GM12878 (cell line): ENCODE results near the gene NCLN. TPM values are rescaled to one million over a fixed set of nuclear protein-coding genes. Genes with fewer than 3 reads are reported as not detected.

Source experiments
- BCL11A ChIP-seq: IDR thresholded peaks from 2 replicates; pipeline ENCODE4 v1.6.1; 2011; ENCODE audit warnings: low read depth, low read length
- FOXM1 ChIP-seq: IDR thresholded peaks from 2 replicates; pipeline ENCODE4 v1.6.1; 2012; ENCODE audit warnings: low read depth, mild to moderate bottlenecking, inconsistent platforms, low read length, moderate library complexity
- POLR2AphosphoS2 ChIP-seq: IDR thresholded peaks from 2 replicates; pipeline ENCODE4 v1.6.1; 2011; ENCODE audit warnings: low read depth, mild to moderate bottlenecking, low read length, improper control_type of control experiment, moderate library complexity
- TAF1 ChIP-seq: IDR thresholded peaks from 2 replicates; pipeline ENCODE4 v1.6.1; 2011; ENCODE audit warnings: mild to moderate bottlenecking, low read depth, low read length, borderline replicate concordance
- ZNF217 ChIP-seq: fragments of 450-650 bp; IDR thresholded peaks from 2 replicates; pipeline ENCODE4 v1.6.1; 2017; ENCODE audit warnings: antibody characterized with exemption, mild to moderate bottlenecking
- polyA plus RNA-seq, 11 experiments: library from polyadenylated mRNA; depleted of rRNA in 4 of 11; unstranded in 6 of 11; stranded (reverse) in 5 of 11; fragments of >200 nt; fragmentation: Nextera tagmentation in 4 of 11; fragmentation: Illumina TruSeq in 1 of 11; extraction: Ambion mirVana in 4 of 11; extraction: Trizol in 1 of 11; gene quantifications; 1 replicate in 1 of 11; 2 replicates in 10 of 11; pipeline versions ENCODE4 v1.2.1 to v1.2.3, GENCODE V29; 2011 to 2016; ENCODE audit warnings: inconsistent platforms in 2 of 11, missing spikeins in 2 of 11, low read depth in 1 of 11
- total RNA-seq, 4 experiments: library from RNA; depleted of rRNA in 3 of 4; stranded (reverse); fragments of >200 nt in 3 of 4; fragmentation: Illumina TruSeq in 1 of 4; extraction: Trizol in 1 of 4; gene quantifications; 2 replicates each; pipeline versions ENCODE4 v1.2.1 to v1.2.3, GENCODE V29; 2013 to 2021
- TF ChIP-seq, protein P1 (sequence below): fragments of 450-650 bp; IDR thresholded peaks from 2 replicates; pipeline ENCODE4 v1.6.1; 2016; ENCODE audit warnings: mild to moderate bottlenecking, moderate library complexity, borderline replicate concordance
- TF ChIP-seq, protein P2 (sequence below): IDR thresholded peaks from 2 replicates; pipeline ENCODE4 v1.6.1; 2012; ENCODE audit warnings: low read length, inconsistent platforms
- TF ChIP-seq, protein P3 (sequence below): fragments of 450-650 bp; IDR thresholded peaks from 2 replicates; pipeline ENCODE4 v1.6.1; 2017; ENCODE audit warnings: low read depth, mild to moderate bottlenecking, moderate library complexity

Gene NCLN
- total and polyA plus RNA-seq, 10 of the 15 experiments (the other 5 are each of a cell fraction or from before 2014, with no cell fraction given): 2.2 to 79.1 (median 36.0) TPM

DNA sequence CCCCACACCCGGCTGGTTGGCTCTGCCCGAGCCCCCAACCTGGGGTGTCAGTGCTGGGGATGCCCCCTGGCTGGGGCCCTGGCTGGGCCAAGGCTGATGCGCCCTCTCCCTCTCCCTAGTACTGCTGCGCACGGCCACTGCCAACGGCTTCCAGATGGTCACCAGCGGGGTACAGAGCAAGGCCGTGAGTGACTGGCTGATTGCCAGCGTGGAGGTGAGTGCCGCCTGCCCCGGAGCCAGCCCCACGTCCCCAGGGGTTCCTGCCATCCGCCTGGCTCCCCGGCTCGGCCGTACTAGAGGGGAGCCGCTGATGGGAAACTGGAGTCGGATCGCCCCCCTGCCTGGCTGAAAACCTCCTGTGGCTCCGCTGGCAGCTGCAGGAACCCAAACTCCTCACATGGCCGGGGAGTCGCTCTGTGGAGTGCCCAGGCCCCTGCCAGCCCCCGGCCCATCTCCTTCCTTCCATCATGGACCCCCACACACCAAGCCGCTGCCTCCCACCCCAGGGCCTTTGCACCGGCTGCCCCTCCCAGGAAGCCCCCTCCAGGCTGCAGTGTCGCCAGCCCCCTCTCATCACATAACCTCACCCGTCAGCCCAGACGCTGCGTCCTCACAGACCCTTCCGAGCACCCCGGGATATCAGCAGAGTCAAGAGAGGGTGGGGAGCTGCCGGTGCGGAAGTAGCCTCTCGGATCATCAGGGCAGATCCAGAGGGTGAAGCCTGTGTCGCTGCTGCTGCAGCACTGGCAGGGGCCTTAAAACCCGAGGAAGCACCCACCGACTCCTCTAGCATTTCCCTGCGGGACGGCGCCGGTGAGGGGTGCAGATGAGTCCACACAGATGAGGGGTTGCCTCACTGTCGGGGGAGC lies 10.6 kb downstream of the NCLN start (continued):
- TF ChIP-seq, protein P1, sequence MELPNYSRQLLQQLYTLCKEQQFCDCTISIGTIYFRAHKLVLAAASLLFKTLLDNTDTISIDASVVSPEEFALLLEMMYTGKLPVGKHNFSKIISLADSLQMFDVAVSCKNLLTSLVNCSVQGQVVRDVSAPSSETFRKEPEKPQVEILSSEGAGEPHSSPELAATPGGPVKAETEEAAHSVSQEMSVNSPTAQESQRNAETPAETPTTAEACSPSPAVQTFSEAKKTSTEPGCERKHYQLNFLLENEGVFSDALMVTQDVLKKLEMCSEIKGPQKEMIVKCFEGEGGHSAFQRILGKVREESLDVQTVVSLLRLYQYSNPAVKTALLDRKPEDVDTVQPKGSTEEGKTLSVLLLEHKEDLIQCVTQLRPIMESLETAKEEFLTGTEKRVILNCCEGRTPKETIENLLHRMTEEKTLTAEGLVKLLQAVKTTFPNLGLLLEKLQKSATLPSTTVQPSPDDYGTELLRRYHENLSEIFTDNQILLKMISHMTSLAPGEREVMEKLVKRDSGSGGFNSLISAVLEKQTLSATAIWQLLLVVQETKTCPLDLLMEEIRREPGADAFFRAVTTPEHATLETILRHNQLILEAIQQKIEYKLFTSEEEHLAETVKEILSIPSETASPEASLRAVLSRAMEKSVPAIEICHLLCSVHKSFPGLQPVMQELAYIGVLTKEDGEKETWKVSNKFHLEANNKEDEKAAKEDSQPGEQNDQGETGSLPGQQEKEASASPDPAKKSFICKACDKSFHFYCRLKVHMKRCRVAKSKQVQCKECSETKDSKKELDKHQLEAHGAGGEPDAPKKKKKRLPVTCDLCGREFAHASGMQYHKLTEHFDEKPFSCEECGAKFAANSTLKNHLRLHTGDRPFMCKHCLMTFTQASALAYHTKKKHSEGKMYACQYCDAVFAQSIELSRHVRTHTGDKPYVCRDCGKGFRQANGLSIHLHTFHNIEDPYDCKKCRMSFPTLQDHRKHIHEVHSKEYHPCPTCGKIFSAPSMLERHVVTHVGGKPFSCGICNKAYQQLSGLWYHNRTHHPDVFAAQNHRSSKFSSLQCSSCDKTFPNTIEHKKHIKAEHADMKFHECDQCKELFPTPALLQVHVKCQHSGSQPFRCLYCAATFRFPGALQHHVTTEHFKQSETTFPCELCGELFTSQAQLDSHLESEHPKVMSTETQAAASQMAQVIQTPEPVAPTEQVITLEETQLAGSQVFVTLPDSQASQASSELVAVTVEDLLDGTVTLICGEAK: no peak
- TF ChIP-seq ZNF217 (no peak), BCL11A (no peak), POLR2AphosphoS2 (no peak), TAF1 (no peak), FOXM1 (no peak)
- TF ChIP-seq, protein P2, sequence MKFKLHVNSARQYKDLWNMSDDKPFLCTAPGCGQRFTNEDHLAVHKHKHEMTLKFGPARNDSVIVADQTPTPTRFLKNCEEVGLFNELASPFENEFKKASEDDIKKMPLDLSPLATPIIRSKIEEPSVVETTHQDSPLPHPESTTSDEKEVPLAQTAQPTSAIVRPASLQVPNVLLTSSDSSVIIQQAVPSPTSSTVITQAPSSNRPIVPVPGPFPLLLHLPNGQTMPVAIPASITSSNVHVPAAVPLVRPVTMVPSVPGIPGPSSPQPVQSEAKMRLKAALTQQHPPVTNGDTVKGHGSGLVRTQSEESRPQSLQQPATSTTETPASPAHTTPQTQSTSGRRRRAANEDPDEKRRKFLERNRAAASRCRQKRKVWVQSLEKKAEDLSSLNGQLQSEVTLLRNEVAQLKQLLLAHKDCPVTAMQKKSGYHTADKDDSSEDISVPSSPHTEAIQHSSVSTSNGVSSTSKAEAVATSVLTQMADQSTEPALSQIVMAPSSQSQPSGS: no peak
- TF ChIP-seq, protein P3, sequence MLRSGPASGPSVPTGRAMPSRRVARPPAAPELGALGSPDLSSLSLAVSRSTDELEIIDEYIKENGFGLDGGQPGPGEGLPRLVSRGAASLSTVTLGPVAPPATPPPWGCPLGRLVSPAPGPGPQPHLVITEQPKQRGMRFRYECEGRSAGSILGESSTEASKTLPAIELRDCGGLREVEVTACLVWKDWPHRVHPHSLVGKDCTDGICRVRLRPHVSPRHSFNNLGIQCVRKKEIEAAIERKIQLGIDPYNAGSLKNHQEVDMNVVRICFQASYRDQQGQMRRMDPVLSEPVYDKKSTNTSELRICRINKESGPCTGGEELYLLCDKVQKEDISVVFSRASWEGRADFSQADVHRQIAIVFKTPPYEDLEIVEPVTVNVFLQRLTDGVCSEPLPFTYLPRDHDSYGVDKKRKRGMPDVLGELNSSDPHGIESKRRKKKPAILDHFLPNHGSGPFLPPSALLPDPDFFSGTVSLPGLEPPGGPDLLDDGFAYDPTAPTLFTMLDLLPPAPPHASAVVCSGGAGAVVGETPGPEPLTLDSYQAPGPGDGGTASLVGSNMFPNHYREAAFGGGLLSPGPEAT: no peak
